Natural killer cell (primary cell): ENCODE measurements around the gene TESMIN. TPM values are rescaled to one million over a fixed set of nuclear protein-coding genes. Genes with fewer than 3 reads are reported as not detected.

Experiments
- ATAC-seq, 3 donors: fragments of 150-1000 bp in 2 of 3; fragments of 200-7000 bp in 1 of 3; cut with Tn5 transposase; 1 replicate in 1 of 3; 2 replicates in 2 of 3; pipeline ENCODE4 v1.10.0; 2021; ENCODE audit warnings: mild to moderate bottlenecking in 2 of 3, moderate library complexity in 2 of 3
- DNase-seq, 2 donors: peaks; one replicate each; pipeline versions ENCODE4 v3.0.0 to v3.0.0-alpha.2; 2013 to 2021; ENCODE audit warnings: mixed read lengths in 1 of 2
- H3K27ac ChIP-seq: one replicate; pipeline ENCODE4 v1.5.1; 2013; ENCODE audit warnings: mild to moderate bottlenecking, low read length
- H3K27me3 ChIP-seq: one replicate; pipeline ENCODE4 v1.6.1; 2013; ENCODE audit warnings: low read length; ENCODE audit not compliant: control insufficient read depth, insufficient read depth
- H3K36me3 ChIP-seq: one replicate; pipeline ENCODE4 v1.6.1; 2013; ENCODE audit warnings: low read length; ENCODE audit not compliant: control insufficient read depth, insufficient read depth
- H3K4me1 ChIP-seq: one replicate; pipeline ENCODE4 v1.6.1; 2013; ENCODE audit warnings: low read length; ENCODE audit not compliant: control insufficient read depth, insufficient read depth
- H3K4me3 ChIP-seq: one replicate; pipeline ENCODE4 v1.5.1; 2013; ENCODE audit warnings: low read length
- H3K9me3 ChIP-seq: one replicate; pipeline ENCODE4 v1.6.1; 2013; ENCODE audit warnings: low read length; ENCODE audit not compliant: control insufficient read depth, insufficient read depth
- H3K27ac Mint-ChIP-seq, 2 donors: one replicate each; pipeline ENCODE4 v1.8.0; 2022; ENCODE audit warnings: mild to moderate bottlenecking in 2 of 2, mixed read lengths in 2 of 2, moderate library complexity in 1 of 2
- H3K27me3 Mint-ChIP-seq, 2 donors: one replicate each; pipeline ENCODE4 v1.8.0; 2022; ENCODE audit warnings: low read depth in 2 of 2, mixed read lengths in 2 of 2
- H3K36me3 Mint-ChIP-seq: one replicate; pipeline ENCODE4 v1.8.0; 2022; ENCODE audit warnings: mixed read lengths
- H3K4me1 Mint-ChIP-seq, 2 donors: one replicate each; pipeline ENCODE4 v1.8.0; 2022; ENCODE audit warnings: mixed read lengths in 2 of 2
- H3K4me3 Mint-ChIP-seq: one replicate; pipeline ENCODE4 v1.8.0; 2022; ENCODE audit warnings: mild to moderate bottlenecking, moderate library complexity, mixed read lengths
- H3K9me3 Mint-ChIP-seq, 2 donors: one replicate each; pipeline ENCODE4 v1.8.0; 2022; ENCODE audit warnings: mixed read lengths in 2 of 2
- WGBS: methylation state at CpG from one replicate; pipeline ENCODE4 v1.1.7; 2013; ENCODE audit warnings: missing lambda C conversion rate; ENCODE audit not compliant: insufficient coverage; 5-methylcytosine and 5-hydroxymethylcytosine counted together
- intact Hi-C: fragments of 100-400 bp; cut with micrococcal nuclease; formaldehyde crosslinking; loops from one replicate; pipeline ENCODE4 v1.14.2; 2022
- total RNA-seq, 4 donors: library from RNA; stranded (reverse); fragments of 120-200 nt in 1 of 4; gene quantifications; one replicate each; pipeline versions ENCODE4 v1.2.3 to v1.2.4, GENCODE V29; 2013 to 2022
- TF ChIP-seq, protein P1 (sequence below): fragments of 200-600 bp; IDR thresholded peaks from one replicate; pipeline ENCODE4 v1.8.0; 2022; ENCODE audit warnings: antibody characterized with exemption

Gene TESMIN
- total RNA-seq, 3 donors from 2014 or later (not counting 1 experiment from before 2014, with no cell fraction given): 1.1 to 3.9 (median 1.1) TPM

DNA sequence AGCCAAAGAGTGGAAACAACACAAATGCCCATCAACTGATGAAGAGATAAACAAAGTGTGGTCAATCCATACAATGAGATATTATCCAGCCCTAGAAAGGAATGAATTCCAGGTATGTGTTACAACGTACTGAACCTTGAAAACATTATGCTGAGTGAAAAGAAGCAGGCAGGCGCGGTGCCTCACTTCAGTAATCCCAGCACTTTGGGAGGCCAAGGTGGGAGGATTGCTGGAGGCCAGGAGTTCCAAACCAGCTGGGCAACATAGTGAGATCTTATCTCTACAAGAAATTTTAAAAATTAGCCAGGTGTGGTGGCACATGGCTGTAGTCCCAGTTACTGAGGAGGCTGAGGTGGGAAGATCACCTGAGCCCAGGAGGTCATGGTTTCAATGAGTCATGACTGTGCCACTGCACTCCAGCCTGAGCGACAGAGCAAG is 24.6 kb upstream of the TESMIN start:
- WGBS: 92% methylated on average over 4 of the region's 4 CpGs
- intact Hi-C loops: no loop called here
- H3K27me3 Mint-ChIP-seq: no peaks in the 10 kb centered on the region
- H3K9me3 ChIP-seq: no peaks in the 10 kb centered on the region
- H3K4me1 ChIP-seq: no peaks in the 10 kb centered on the region
- H3K9me3 Mint-ChIP-seq: no peaks in the 10 kb centered on the region
- TF ChIP-seq, protein P1, sequence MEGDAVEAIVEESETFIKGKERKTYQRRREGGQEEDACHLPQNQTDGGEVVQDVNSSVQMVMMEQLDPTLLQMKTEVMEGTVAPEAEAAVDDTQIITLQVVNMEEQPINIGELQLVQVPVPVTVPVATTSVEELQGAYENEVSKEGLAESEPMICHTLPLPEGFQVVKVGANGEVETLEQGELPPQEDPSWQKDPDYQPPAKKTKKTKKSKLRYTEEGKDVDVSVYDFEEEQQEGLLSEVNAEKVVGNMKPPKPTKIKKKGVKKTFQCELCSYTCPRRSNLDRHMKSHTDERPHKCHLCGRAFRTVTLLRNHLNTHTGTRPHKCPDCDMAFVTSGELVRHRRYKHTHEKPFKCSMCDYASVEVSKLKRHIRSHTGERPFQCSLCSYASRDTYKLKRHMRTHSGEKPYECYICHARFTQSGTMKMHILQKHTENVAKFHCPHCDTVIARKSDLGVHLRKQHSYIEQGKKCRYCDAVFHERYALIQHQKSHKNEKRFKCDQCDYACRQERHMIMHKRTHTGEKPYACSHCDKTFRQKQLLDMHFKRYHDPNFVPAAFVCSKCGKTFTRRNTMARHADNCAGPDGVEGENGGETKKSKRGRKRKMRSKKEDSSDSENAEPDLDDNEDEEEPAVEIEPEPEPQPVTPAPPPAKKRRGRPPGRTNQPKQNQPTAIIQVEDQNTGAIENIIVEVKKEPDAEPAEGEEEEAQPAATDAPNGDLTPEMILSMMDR: no peak
- no peak for DNase-seq
- no peak overlapping the region for H3K4me3 ChIP-seq
- H3K4me3 Mint-ChIP-seq: no peak overlapping the region
- no peak overlapping the region for H3K27ac ChIP-seq
- H3K36me3 Mint-ChIP-seq: peaks cover 19% of the 10 kb centered on the region
- peak overlapping the region; percentile 11 to 37 for H3K27ac Mint-ChIP-seq
- peaks cover 73% of the 10 kb centered on the region for H3K36me3 ChIP-seq
- no peaks in the 10 kb centered on the region for H3K27me3 ChIP-seq
- H3K4me1 Mint-ChIP-seq: no peaks in the 10 kb centered on the region
- no peak for ATAC-seq

DNA sequence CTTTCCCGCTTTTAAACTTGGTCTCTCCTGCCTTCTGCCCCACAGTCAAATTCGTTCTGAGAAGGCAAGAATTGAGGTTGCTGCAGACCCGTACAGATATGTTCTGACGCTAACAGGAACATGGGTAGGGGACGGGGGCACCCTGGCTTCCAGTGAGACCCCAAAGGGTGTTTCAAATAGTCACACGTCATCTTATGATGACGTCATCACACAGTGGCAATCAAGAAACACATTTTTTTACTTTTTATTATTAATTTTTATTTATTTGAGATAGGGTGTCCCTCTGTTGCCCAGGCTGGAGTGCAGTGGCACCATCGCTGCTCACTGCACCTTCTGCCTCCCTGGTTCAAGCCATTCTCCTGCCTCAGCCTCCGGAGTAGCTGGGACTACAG is 22.9 kb upstream of the TESMIN start:
- peaks cover 27% of the 10 kb centered on the region for H3K36me3 Mint-ChIP-seq
- H3K36me3 ChIP-seq: peaks cover 72% of the 10 kb centered on the region
- no peak overlapping the region for H3K27ac Mint-ChIP-seq
- no peaks in the 10 kb centered on the region for H3K4me1 Mint-ChIP-seq
- 98% methylated on average over 9 of the region's 9 CpGs for WGBS
- H3K27me3 ChIP-seq: no peaks in the 10 kb centered on the region
- H3K27ac ChIP-seq: no peak overlapping the region
- no peak for DNase-seq
- TF ChIP-seq, protein P1: no peak
- no peaks in the 10 kb centered on the region for H3K27me3 Mint-ChIP-seq
- H3K4me3 ChIP-seq: no peak overlapping the region
- no peaks in the 10 kb centered on the region for H3K4me1 ChIP-seq
- intact Hi-C loops: no loop called here
- ATAC-seq: no peak
- H3K4me3 Mint-ChIP-seq: no peak overlapping the region
- no peaks in the 10 kb centered on the region for H3K9me3 ChIP-seq
- H3K9me3 Mint-ChIP-seq: no peaks in the 10 kb centered on the region

DNA sequence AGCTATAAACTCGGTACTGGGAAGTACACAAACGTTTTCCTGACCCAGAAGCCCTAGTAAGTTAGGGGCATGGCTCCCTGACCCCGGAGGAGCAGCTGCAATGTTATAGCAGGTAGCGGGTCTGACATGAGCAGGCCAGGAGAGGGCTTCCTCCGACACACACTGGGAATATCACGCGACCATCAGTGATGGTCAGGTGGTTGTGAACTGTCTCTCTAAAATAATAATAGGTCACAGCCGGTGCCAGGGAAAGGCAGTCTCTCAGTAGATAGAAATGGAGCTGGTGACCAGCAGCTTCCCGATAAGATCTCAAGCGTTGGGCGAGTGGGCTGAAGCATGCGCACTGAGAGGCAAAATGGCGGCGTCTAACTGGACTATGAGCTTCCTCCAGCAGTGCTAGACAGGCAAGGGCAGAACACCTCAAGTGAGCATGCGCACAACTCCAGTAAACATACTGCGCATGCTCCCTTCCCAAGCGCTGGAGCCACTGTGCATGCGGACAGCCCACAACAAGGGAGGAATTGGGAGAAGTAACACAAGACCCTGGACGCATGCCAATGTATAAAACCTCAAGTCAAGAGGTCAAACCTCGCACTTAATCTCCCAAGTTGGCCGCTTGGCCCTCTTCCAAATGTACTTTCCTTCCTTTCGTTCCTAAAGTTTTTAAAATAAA is 22.3 kb upstream of the TESMIN start:
- H3K4me1 ChIP-seq: no peaks in the 10 kb centered on the region
- no peak overlapping the region for H3K4me3 Mint-ChIP-seq
- TF ChIP-seq, protein P1: no peak
- peaks cover 77% of the 10 kb centered on the region for H3K36me3 ChIP-seq
- 94% methylated on average over 22 of the region's 22 CpGs for WGBS
- peaks cover 27% of the 10 kb centered on the region for H3K36me3 Mint-ChIP-seq
- DNase-seq (no peak), ATAC-seq (no peak)
- H3K4me1 Mint-ChIP-seq: no peaks in the 10 kb centered on the region
- no peaks in the 10 kb centered on the region for H3K9me3 ChIP-seq
- H3K27me3 Mint-ChIP-seq: no peaks in the 10 kb centered on the region
- H3K27ac ChIP-seq: no peak overlapping the region
- intact Hi-C loops: no loop called here
- no peaks in the 10 kb centered on the region for H3K27me3 ChIP-seq
- no peaks in the 10 kb centered on the region for H3K9me3 Mint-ChIP-seq
- no peak overlapping the region for H3K27ac Mint-ChIP-seq
- no peak overlapping the region for H3K4me3 ChIP-seq

DNA sequence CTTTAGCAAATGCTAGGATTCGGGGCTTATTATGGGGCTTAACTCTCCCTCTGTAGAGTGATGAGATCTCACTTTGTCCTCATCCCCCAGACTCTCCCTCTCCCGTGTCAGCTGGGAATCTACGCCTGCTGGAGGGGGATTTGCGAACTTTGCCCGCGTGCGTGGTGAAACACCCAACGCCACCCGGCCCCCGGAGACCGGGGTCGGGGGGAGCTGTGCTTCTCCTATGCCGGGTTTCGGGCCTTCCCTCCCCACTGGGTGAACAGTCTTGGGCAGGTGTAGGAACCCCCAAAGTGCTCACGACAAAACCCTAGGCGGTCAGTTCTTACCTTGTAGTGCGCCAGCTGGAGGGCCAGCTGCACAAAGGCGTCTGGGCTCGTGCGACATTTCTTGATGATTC is 21.6 kb upstream of the TESMIN start:
- H3K4me3 ChIP-seq: no peak overlapping the region
- DNase-seq (no peak), ATAC-seq (no peak)
- intact Hi-C loops: no loop called here
- no peaks in the 10 kb centered on the region for H3K4me1 ChIP-seq
- TF ChIP-seq, protein P1: no peak
- H3K9me3 ChIP-seq: no peaks in the 10 kb centered on the region
- H3K27ac ChIP-seq: no peak overlapping the region
- WGBS: 97% methylated on average over 20 of the region's 20 CpGs
- no peak overlapping the region for H3K4me3 Mint-ChIP-seq
- H3K36me3 Mint-ChIP-seq: peaks cover 23% of the 10 kb centered on the region
- H3K9me3 Mint-ChIP-seq: no peaks in the 10 kb centered on the region
- H3K27ac Mint-ChIP-seq: no peak overlapping the region
- no peaks in the 10 kb centered on the region for H3K27me3 ChIP-seq
- peaks cover 76% of the 10 kb centered on the region for H3K36me3 ChIP-seq
- no peaks in the 10 kb centered on the region for H3K27me3 Mint-ChIP-seq
- no peaks in the 10 kb centered on the region for H3K4me1 Mint-ChIP-seq
